ENCODE data around the gene HCN1.

GRCh38 chr5:45680950-45681349 lies 15.2 kb downstream of the HCN1 start:
- TF ChIP-seq CTCF (IDR thresholded peaks at IDR 0.05) (no peak), POLR2AphosphoS5 (IDR thresholded peaks at IDR 0.05) (no peak)
